Hematopoietic multipotent progenitor cell treated with erythropoietin and hydrocortisone succinate and interleukin-3 and kit ligand, for 15 days (in vitro differentiated cells): ENCODE data around the gene KDM8.

Experiments used
- DNase-seq: peaks from one replicate; pipeline ENCODE4 v3.0.0-alpha.2; 2015; ENCODE audit warnings: low spot score

The KDM8 gene

GRCh38 chr16:27269300-27270150 lies 66.2 kb downstream of the KDM8 start:
- no peak for DNase-seq

- DNase-seq: no peak
Measured at GRCh38 chr16:27270349-27270748, 67.0 kb downstream of the KDM8 start.
